MCF 10A (cell line): Measurements from ENCODE around the gene GSTO1. TPM values are rescaled to one million over a fixed set of nuclear protein-coding genes. Genes with fewer than 3 reads are reported as not detected.

Experiments
- BruUV-seq: library from RNA; stranded (reverse); fragments of 400-500 nt; replicated peaks from 2 replicates; lab custom pipeline; 2021; lab: Mats Ljungman, UMichigan
- CTCF ChIA-PET: fragments of 300-600 bp; sonication (Branson Sonifier 250); formaldehyde crosslinking; extraction: SDS; loops from one replicate; lab custom pipeline; 2021; ENCODE audit warnings: antibody characterized with exemption, inconsistent platforms; lab: Yijun Ruan, JAX
- POLR2A ChIA-PET: fragments of 300-600, 350-650 bp; sonication (Branson Sonifier 250); formaldehyde crosslinking; extraction: SDS; loops from one replicate; lab custom pipeline; 2020; ENCODE audit warnings: antibody characterized with exemption, inconsistent platforms; lab: Yijun Ruan, JAX
- DNase-seq: peaks from one replicate; pipeline ENCODE4 v3.0.0-alpha.2; 2018; ENCODE audit not compliant: unreplicated experiment
- H3K27ac Mint-ChIP-seq: one replicate; pipeline ENCODE4 v1.8.0; 2022; ENCODE audit warnings: mild to moderate bottlenecking, low read depth, mixed read lengths; ENCODE audit not compliant: unreplicated experiment
- H3K27me3 Mint-ChIP-seq: one replicate; pipeline ENCODE4 v1.8.0; 2022; ENCODE audit warnings: mixed read lengths; ENCODE audit not compliant: insufficient read depth, unreplicated experiment
- H3K36me3 Mint-ChIP-seq: one replicate; pipeline ENCODE4 v1.8.0; 2022; ENCODE audit warnings: mild to moderate bottlenecking, moderate library complexity, mixed read lengths; ENCODE audit not compliant: insufficient read depth, unreplicated experiment
- H3K4me1 Mint-ChIP-seq: one replicate; pipeline ENCODE4 v1.8.0; 2022; ENCODE audit warnings: mixed read lengths; ENCODE audit not compliant: insufficient read depth, unreplicated experiment
- H3K4me3 Mint-ChIP-seq: one replicate; pipeline ENCODE4 v1.8.0; 2022; ENCODE audit warnings: mild to moderate bottlenecking, moderate library complexity, mixed read lengths; ENCODE audit not compliant: unreplicated experiment
- H3K9me3 Mint-ChIP-seq: one replicate; pipeline ENCODE4 v1.8.0; 2022; ENCODE audit warnings: mixed read lengths; ENCODE audit not compliant: unreplicated experiment
- intact Hi-C: fragments of 100-400 bp; cut with micrococcal nuclease; formaldehyde crosslinking; loops from 2 replicates; pipeline ENCODE4 v1.14.1; 2022
- total RNA-seq: library from RNA; stranded (reverse); gene quantifications from 2 replicates; pipeline ENCODE4 v1.2.3, GENCODE V29; 2022
- TF ChIP-seq, protein P1 (sequence below): fragments of 200-600 bp; IDR thresholded peaks from one replicate; pipeline ENCODE4 v1.8.0; 2022; ENCODE audit warnings: antibody characterized with exemption, mild to moderate bottlenecking; ENCODE audit not compliant: unreplicated experiment

GSTO1 gene
- total RNA-seq, 1 experiment from 2014 or later, result 61.8 TPM

GRCh38 chr10:104273899-104274575 lies 19.3 kb downstream of the GSTO1 start:
- Mint-ChIP-seq H3K36me3 (peaks cover 17% of the 10 kb centered on the region), H3K27me3 (no peaks in the 10 kb centered on the region), H3K4me3 (peak overlapping the region; percentile 89), H3K27ac (peak overlapping the region; percentile 73), H3K4me1 (peaks cover 7% of the 10 kb centered on the region), H3K9me3 (no peaks in the 10 kb centered on the region)
- ChIA-PET POLR2A (interaction anchor here (0.5 to 4.7 kb wide), 20 partner anchors 12 to 192 kb away, joined by 3 to 56 read pairs (median 5); partner anchors contain the start of genes CFAP43, GSTO1, ITPRIP and SFR1), CTCF (interaction anchor here (0.6 to 9.1 kb wide), 35 partner anchors 9 to 384 kb away, joined by 3 to 316 read pairs (median 6); partner anchors contain the start of genes CFAP43, CFAP58, GSTO1 and ITPRIP)
- intact Hi-C loops, result loop anchor here (1.0 kb wide), 1 partner anchor 76 kb away; no protein-coding TSS in a partner anchor
- DNase-seq, result no peak
- TF ChIP-seq, protein P1, sequence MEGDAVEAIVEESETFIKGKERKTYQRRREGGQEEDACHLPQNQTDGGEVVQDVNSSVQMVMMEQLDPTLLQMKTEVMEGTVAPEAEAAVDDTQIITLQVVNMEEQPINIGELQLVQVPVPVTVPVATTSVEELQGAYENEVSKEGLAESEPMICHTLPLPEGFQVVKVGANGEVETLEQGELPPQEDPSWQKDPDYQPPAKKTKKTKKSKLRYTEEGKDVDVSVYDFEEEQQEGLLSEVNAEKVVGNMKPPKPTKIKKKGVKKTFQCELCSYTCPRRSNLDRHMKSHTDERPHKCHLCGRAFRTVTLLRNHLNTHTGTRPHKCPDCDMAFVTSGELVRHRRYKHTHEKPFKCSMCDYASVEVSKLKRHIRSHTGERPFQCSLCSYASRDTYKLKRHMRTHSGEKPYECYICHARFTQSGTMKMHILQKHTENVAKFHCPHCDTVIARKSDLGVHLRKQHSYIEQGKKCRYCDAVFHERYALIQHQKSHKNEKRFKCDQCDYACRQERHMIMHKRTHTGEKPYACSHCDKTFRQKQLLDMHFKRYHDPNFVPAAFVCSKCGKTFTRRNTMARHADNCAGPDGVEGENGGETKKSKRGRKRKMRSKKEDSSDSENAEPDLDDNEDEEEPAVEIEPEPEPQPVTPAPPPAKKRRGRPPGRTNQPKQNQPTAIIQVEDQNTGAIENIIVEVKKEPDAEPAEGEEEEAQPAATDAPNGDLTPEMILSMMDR, result no peak
- no TSS peak for BruUV-seq

DNA sequence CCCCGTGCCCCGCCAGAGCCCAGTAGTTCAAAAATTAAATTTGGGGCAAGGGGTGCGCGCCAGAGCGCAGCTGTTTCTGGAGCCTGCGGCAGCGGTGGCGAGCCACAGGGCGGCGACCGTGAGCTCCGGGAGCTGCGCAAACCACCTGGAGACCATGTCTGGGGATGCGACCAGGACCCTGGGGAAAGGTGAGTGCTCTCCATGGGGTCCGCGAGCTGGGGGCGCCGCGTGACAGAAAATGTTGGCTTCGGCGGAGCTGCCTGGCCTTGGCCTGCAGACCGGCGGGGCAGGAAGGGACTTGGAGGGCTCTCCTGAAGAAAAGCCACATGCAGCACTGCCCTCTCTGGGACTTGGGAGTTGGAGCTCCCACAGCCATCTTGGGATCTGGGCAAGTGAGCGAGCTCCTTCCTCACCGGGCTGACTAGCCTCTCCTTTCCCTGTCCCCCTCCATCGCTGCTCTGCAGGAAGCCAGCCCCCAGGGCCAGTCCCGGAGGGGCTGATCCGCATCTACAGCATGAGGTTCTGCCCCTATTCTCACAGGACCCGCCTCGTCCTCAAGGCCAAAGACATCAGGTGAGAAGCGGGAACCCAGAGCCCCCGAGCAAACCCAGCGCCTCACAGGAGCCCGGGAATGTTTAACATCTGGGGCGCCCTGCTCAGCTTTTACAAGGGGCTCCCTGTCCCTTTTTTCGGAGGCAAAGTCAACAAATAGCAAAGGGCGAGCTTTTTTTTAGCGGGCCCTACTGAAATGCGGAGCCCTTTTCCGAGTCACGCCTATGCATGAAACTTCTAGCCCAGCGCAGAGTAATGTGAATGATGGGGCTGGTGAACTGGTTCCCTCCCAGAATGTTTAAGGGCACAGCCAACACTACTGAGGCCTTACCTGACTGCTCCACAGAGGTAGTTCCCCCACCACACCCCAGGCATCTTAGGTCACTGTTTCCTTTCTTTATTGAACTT lies 20.4 kb downstream of the GSTO1 start:
- CTCF ChIA-PET, result interaction anchor here (0.5 to 9.1 kb wide), 44 partner anchors 8 to 1648 kb away, joined by 3 to 316 read pairs (median 5); partner anchors contain the start of genes CFAP43, CFAP58, GSTO1 and ITPRIP
- Mint-ChIP-seq H3K27ac (peak overlapping the region; percentile 73), H3K27me3 (no peaks in the 10 kb centered on the region), H3K9me3 (no peaks in the 10 kb centered on the region), H3K4me1 (peaks cover 7% of the 10 kb centered on the region), H3K36me3 (peaks cover 24% of the 10 kb centered on the region), H3K4me3 (peak overlapping the region; percentile 89)
- intact Hi-C loops, result loop anchor here (1.0 kb wide), 1 partner anchor 75 kb away; no protein-coding TSS in a partner anchor
- TF ChIP-seq, protein P1, result peak; percentile 94
- BruUV-seq, result TSS peak; percentile 20
- POLR2A ChIA-PET, result interaction anchor here (0.5 to 4.7 kb wide), 28 partner anchors 9 to 402 kb away, joined by 3 to 56 read pairs (median 4); partner anchors contain the start of genes CFAP43, GSTO1, ITPRIP and SFR1
- DNase-seq, result peak; percentile 73

GRCh38 chr10:104276192-104276591 lies 21.5 kb downstream of the GSTO1 start:
- H3K9me3 Mint-ChIP-seq, result no peaks in the 10 kb centered on the region
- peaks cover 7% of the 10 kb centered on the region for H3K4me1 Mint-ChIP-seq
- peaks cover 30% of the 10 kb centered on the region for H3K36me3 Mint-ChIP-seq
- intact Hi-C loops, result no loop called here
- CTCF ChIA-PET, result interaction anchor here (0.7 to 9.1 kb wide), 11 partner anchors 10 to 92 kb away, joined by 3 to 316 read pairs (median 42); partner anchors contain the start of genes GSTO1 and ITPRIP
- TF ChIP-seq, protein P1, result no peak
- no peak overlapping the region for H3K4me3 Mint-ChIP-seq
- BruUV-seq, result no TSS peak
- no peak for DNase-seq
- H3K27me3 Mint-ChIP-seq, result no peaks in the 10 kb centered on the region
- POLR2A ChIA-PET, result interaction anchor here (0.7 to 4.7 kb wide), 10 partner anchors 9 to 388 kb away, joined by 3 to 56 read pairs (median 4); partner anchors contain the start of genes GSTO1 and ITPRIP
- H3K27ac Mint-ChIP-seq, result no peak overlapping the region
